Bronchial epithelial cell (primary cell): ENCODE data around the gene SLC17A4. TPM values are rescaled to one million over a fixed set of nuclear protein-coding genes. Genes with fewer than 3 reads are reported as not detected.
A peak's percentile ranks its signal among the peaks of the same experiment; 100 is the strongest.
"Not testable (repeated sequence)": the region's sequence is repeated elsewhere in the genome, so short reads cannot be mapped to it uniquely, and the experiment has no call there.

Experiments
- DNase-seq: peaks from one replicate; pipeline ENCODE4 v3.0.0-alpha.2; 2010; ENCODE audit warnings: low read depth
- FAIRE-seq: peaks from 2 replicates; lab custom pipeline; 2011; peaks lifted over from hg19 to GRCh38; lab: Jason Lieb, UNC
- H3K27me3 ChIP-seq: 2 replicates; pipeline ENCODE4 v1.5.1; 2011; ENCODE audit warnings: low read length; ENCODE audit not compliant: control insufficient read depth, insufficient read depth
- H3K36me3 ChIP-seq: 2 replicates; pipeline ENCODE4 v1.5.1; 2011; ENCODE audit warnings: low read length; ENCODE audit not compliant: control insufficient read depth, insufficient read depth
- H3K4me3 ChIP-seq: 2 replicates; pipeline ENCODE4 v1.5.1; 2011; ENCODE audit warnings: mild to moderate bottlenecking, low read depth, low read length, control low read depth
- total RNA-seq: library from RNA; depleted of rRNA; stranded (reverse); fragments of >200 nt; gene quantifications from 2 replicates; pipeline ENCODE4 v1.2.1, GENCODE V29; 2014
- TF ChIP-seq, protein P1 (sequence below): IDR thresholded peaks from 2 replicates; pipeline ENCODE4 v1.5.1; 2011; ENCODE audit warnings: mild to moderate bottlenecking, moderate library complexity, low read length, control low read depth, inconsistent platforms; ENCODE audit not compliant: insufficient read depth, severe bottlenecking

The SLC17A4 gene
- total RNA-seq, 1 donor from 2014 or later = not detected

DNA sequence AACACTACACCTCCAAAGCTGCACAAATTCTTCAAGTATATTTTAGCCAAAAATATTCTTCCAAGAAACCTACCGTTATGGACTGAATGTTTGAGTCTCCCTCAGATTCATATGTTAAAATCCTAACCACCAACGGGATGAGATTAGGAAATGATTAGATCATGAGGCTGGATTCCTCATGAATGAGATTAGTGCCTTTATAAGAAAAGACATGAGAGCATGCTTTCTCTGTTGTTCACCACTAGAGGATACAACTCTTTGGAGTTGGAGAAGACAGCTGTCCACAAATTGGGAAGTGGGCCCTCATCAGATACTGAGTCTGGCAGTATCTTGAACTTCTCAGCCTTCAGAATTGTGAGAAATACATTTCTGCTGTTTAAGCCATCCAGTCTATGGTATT is 7.1 kb upstream of the SLC17A4 start:
- FAIRE-seq (no peak), DNase-seq (no peak)
- Histone ChIP-seq H3K36me3 (no peaks in the 10 kb centered on the region), H3K27me3 (no peaks in the 10 kb centered on the region), H3K4me3 (no peak overlapping the region)
- TF ChIP-seq, protein P1, sequence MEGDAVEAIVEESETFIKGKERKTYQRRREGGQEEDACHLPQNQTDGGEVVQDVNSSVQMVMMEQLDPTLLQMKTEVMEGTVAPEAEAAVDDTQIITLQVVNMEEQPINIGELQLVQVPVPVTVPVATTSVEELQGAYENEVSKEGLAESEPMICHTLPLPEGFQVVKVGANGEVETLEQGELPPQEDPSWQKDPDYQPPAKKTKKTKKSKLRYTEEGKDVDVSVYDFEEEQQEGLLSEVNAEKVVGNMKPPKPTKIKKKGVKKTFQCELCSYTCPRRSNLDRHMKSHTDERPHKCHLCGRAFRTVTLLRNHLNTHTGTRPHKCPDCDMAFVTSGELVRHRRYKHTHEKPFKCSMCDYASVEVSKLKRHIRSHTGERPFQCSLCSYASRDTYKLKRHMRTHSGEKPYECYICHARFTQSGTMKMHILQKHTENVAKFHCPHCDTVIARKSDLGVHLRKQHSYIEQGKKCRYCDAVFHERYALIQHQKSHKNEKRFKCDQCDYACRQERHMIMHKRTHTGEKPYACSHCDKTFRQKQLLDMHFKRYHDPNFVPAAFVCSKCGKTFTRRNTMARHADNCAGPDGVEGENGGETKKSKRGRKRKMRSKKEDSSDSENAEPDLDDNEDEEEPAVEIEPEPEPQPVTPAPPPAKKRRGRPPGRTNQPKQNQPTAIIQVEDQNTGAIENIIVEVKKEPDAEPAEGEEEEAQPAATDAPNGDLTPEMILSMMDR = no peak

DNA sequence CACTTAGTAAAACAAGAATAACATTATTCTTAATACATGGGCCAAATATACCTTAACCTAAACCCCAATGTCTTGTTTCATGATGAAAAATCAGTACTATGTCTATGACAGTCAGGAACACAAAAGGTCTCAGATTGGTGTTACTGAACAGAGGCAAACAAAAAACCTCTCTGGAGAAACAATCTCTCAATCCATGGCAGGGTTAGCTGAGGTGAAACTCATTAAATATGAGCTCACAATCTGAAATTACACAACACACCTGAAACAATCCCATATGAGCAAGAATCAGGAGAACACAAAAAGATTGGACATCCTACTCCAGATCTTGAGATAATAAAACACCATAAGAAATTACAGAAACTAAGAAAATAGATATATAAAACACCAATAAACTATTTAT is 6.5 kb upstream of the SLC17A4 start:
- TF ChIP-seq, protein P1 = no peak
- Histone ChIP-seq H3K36me3 (no peaks in the 10 kb centered on the region), H3K27me3 (no peaks in the 10 kb centered on the region), H3K4me3 (no peak overlapping the region)
- no peak for FAIRE-seq
- no peak for DNase-seq

DNA sequence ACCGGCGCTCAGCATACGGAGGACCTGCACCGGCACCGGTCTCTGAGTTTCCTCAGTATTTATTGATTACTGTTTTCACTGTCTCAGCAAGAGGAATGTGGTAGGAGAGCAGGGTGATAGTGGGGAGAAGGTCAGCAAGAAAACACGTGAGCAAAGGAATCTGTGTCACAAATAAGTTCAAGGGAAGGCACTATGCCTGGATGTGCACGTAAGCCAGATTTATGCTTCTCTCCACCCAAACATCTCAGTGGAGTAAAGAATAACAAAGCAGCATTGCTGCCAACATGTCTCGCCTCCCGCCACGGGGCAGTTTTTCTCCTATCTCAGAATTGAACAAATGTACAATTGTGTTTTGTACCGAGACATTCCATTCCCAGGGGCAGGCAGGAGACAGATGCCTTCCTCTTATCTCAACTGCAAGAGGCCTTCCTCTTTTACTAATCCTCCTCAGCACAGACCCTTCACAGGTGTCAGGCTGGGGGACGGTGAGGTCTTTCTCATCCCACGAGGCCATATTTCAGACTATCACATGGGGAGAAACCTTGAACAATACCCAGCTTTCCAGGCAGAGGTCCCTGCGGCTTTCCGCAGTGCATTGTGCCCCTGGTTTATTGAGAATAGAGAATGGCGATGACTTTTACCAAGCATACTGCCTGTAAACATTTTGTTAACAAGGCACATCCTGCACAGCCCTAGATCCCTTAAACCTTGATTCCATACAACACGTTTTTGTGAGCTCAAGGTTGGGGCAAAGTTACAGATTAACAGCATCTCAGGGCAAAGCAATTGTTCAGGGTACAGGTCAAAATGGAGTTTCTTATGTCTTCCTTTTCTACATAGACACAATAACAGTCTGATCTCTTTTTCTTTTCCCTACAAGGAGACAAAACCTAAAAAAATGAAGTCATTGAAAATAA is 5.7 kb upstream of the SLC17A4 start:
- not testable (repeated sequence) for H3K4me3 ChIP-seq

DNA sequence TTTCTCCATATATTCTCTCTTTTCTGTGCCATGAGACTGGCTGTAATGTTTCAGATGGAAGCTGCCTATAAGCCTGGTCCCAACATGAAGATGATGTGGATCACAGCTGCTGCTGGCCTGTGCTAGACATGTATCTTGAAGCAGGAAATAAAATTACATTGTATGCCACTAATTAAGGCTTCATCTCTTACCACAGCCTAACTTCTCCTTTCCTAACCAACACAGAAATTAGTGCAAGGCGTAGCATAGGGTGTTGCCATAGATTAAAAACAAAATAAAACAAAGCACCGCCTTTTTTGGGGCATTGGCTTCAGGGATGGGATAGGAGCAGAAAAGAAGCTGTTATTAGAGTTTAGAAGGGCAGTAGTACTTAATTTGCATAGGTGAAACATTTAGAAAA is 4.7 kb upstream of the SLC17A4 start:
- Histone ChIP-seq H3K4me3 (no peak overlapping the region), H3K27me3 (no peaks in the 10 kb centered on the region), H3K36me3 (no peaks in the 10 kb centered on the region)
- DNase-seq (no peak), FAIRE-seq (no peak)
- TF ChIP-seq, protein P1 = no peak

More for the DNA sequence above, 5.7 kb upstream of the SLC17A4 start:
- not testable (repeated sequence) for DNase-seq, H3K36me3 ChIP-seq, FAIRE-seq, H3K27me3 ChIP-seq

DNA sequence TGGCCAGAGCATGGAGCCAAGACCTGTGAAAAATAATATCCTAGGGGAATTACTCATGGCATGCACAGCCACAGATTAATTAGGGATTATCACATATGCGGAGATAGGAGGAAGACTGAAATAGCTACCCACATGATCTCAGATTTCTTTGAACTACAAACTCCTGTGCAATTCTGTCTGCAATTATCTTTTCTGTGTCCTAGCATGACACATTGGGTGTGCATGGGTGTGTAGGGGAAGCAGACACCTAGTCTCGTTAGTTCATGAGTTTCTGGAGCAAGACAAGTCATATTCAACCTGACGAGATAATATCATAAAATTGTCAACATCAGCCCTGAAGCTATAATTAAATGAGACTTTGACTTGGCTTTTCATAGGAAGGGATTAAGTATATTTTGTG is 3.6 kb upstream of the SLC17A4 start:
- TF ChIP-seq, protein P1 = no peak
- H3K4me3 ChIP-seq = no peak overlapping the region
- no peak for DNase-seq
- peak; percentile 7 for FAIRE-seq
- no peaks in the 10 kb centered on the region for H3K27me3 ChIP-seq
- no peaks in the 10 kb centered on the region for H3K36me3 ChIP-seq

DNA sequence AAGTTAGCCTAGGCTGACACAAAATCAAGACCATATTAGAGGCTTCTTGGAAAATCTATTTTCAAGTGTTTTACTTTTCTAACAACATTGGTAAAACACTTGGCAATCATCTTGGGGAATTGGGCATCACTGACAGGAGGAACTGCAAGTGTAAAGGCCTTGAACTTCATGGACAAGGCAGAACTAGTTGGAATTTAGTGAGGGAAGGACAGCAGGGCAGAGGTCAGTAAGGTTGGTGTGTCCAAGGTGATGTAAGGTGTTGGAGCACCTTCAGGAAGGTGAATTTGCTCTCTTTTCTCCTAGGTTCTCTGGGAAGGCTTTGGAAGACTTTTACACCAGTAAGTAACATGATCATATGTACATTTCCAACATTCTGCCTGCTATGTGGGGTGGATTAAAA is 1.5 kb upstream of the SLC17A4 start:
- TF ChIP-seq, protein P1 = no peak
- Histone ChIP-seq H3K36me3 (no peaks in the 10 kb centered on the region), H3K4me3 (no peak overlapping the region), H3K27me3 (peaks cover 5% of the 10 kb centered on the region)
- DNase-seq (no peak), FAIRE-seq (no peak)
